GM10847 (cell line): Measurements from ENCODE around the gene LIPE.
A peak's percentile ranks its signal among the peaks of the same experiment; 100 is the strongest.

Source experiments
- POLR2A ChIP-seq: IDR thresholded peaks from 2 replicates; pipeline ENCODE4 v1.6.1; 2011; ENCODE audit not compliant: insufficient read length; ENCODE audit errors: extremely low read depth

LIPE gene

DNA sequence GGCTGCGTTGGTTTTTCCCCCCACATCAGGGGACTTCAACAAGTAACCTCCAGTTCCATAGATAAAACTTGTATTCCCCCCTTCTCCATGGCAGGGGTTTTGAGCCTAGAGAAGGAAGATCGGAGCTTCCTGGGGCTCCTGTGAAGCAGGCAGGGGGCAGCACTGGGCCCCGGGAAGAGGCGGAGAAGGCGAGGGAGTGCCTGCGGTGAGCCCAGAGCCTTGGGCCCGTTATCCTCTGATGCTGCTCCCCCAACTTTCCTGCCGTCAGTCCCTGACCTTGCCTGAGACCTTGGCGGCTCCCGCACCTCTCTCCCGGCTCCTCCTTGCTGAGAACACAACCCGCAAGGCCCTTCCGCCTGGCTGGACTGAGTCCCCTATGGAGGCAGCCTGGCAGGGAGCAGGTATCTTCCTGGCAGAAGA lies 2.5 kb downstream of the LIPE start:
- no peak for TF ChIP-seq POLR2A

DNA sequence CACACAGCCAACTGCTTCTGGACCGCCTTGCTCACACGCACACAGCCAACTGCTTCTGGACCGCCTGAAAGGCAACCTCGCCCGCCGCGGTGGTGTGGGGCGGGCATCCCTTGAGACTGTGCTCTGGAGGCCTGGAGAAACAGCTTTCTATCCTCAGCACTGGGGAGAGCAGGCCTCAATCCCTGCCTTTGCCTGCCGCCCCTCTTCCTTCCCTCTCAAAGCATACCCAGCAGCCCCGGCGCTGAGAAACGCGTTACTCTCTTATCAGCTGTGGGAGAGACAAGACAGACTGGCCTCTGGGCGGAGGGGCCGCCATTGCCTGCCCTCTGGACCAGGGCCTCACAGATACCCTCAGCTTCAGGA lies 2.9 kb downstream of the LIPE start:
- no peak for TF ChIP-seq POLR2A

DNA sequence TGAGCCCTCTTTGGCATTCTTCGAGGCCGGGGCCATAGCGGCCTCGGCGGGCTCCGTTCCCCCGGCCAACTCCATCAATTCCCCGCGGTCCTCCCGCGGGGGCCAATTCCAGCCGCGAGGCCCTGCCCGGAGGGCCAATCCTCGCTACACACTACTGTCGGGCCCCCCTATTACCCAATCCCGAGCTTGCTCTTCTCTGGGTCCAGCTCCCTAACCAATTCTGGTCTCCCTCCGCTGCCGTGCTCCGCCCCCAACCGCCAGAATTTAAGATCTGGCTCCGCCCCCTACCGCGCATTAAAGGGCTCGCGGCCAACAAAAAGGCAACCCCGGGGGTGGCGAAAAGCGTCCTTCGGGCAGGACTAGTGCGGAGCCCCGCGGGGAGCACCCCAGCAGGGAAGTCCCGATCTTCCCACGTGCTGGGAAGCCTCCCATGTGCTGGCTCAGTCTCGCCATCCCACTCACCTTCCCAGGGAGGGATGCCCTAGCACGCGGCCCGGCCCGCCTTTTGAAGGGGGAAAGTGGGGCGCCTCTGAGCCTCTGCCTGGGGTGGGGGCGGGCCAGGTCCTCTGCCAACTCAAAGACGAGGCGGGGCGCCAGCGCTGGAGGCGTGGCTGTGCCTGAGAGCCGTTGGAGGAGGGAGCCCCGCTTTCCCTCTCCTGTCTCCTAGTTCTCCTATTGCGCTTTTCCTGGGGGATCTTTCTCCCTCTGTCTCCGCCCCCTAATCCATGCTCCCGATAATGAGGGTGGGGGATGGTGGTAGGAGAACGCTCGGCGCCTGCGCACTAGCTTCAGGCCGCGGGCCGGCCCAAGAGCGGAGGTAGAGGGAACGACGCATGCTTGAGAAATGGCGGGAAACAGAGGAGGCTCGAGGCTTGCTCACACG lies 3.5 kb downstream of the LIPE start:
- peak; percentile 32 for TF ChIP-seq POLR2A

DNA sequence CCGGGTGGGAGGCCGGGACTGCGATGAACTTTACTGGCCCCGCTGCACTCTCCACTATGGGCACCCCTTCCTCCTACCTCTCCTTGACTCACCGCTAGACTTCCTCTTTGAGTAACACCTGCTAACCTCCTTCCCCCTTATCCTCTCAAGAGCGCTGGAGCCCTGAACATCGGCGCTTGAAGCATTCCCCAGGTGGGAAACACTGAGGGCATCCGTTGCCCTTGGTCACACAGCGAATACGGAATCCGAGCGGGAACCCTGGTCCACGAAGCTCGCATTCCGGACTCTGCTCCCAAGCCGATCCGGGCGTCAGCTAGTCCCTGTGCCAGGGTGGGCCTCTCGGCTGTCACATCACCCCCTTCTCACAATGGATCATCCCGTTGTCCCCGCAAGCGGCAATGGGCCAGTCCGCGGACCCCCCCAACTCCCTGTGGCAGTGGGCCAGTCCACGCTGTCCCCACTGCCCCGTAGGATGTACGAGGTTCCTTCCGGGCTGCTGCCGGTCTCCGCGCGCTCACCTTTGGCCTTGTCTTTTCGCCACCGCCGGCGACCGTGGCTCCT lies 4.2 kb downstream of the LIPE start:
- TF ChIP-seq POLR2A = no peak

DNA sequence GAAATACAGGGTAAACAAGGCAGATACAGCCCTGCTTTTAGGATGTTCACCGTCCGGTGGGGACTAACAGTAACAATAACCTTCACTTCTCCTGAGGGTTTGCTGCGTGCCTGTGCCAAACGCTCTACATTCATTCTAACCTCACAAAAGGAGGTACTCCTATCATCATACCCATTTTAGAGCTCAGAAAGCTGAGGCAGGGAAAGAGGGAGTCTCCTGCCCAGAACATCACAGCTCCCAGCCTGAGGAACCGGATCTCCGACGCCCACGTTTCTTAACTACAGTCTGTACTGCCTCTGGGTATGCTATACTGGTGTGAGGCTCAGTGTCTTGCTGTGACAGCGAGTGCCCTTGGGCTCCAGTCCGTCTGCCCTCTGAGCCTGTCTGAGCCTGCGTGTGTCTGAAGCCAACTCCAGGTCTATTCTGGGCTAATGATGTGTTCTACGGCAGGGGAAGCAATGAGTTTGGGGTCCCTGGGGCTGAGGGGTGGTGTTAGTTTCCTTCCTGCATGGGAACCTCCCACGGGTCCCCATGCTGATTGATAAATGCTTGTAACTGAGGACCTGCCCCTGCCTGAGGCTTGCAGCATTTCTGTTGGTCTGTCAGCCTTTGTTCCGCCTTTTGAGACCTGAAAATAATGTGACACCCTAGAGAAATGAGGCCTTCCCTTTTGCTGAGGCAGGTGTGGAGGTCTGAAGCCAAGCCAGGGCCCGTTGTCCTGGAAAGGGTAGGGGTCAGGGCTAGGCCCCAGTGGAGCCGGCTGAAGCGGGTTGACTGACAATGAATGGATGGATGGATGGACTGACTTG lies 4.9 kb downstream of the LIPE start:
- TF ChIP-seq POLR2A = no peak

DNA sequence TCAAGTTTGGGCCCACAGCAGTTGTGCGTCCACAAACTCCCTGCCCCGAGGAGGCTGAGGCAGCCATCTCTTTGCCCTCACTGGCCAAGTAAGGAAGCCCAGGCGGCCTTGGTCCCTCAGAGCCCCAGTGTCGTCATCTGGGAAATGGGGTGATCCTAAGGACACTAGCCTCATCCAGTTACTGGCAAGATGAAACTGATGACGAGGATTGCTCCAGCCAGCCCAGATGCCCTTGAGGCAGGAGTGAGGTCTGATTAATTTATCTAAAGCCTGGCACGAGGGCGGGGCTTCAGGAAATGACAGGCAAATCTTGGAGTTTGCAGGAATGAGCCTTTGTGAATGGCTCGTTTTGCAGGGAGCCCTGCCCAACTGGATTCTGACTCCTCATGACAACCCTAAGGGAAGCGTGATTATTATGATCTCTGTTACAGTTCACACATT lies 5.6 kb downstream of the LIPE start:
- no peak for TF ChIP-seq POLR2A

DNA sequence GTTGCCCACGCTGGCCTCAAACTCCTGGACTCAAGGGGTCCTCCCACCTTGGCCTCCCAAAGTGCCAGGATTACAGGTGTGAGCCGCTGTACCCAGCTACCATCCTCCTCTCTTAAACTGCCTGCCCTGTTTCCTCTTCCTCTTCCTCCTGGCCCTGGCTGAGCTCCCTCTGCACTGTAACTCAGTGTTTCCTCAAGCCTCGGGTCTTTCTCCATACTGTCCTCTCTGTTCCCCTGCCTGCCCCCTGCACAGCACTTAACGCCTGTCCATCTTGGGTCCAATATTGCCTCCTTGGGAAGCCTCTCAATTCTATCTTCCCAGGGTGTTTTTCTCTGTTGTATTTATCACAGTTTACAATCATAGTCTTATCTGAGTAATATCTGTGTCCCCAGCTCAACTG lies 6.1 kb downstream of the LIPE start:
- no peak for TF ChIP-seq POLR2A

DNA sequence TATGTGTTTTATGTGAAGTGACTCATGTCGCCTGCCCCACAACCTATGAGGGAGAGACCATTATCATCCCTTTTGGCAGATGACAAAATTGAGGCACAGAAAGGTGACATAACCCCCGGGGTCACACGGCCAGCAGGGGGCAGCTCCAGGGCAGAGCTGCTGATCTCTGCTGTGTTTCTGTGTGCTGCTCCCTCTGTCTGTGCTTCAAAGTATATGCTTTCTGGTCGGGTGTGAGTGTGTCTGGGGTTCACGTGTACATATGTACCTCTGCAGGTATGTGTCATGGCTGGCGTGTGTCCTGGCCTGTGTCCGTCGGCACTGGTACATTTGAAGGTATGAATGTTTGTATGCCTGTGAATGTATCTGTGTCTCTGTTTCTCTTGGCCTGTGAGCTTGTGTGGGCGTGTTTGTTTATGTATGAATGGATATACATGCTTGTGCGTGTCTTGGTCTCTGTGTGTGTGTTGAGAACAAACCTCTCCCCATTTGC lies 7.1 kb downstream of the LIPE start:
- no peak for TF ChIP-seq POLR2A

DNA sequence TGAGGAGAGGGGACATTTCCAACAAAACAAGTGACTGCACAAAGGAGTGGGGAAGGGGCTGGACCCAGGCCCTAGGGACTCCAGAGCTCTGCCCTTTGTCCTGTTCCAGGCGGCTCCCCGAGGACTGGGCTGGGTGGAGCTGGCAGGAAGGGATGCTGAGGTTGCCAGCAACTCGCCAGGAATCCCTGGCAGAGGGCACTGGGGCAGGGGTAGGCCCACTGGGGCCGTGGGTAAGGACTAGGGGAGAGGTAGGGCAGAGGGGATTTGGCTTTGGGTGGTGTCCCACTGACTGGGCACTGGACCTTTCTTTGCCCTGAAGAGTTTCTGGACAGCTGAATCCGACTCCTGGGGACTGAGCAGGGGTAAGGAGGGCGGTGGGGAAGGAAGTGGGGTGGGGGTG lies 7.9 kb downstream of the LIPE start:
- TF ChIP-seq POLR2A = no peak

DNA sequence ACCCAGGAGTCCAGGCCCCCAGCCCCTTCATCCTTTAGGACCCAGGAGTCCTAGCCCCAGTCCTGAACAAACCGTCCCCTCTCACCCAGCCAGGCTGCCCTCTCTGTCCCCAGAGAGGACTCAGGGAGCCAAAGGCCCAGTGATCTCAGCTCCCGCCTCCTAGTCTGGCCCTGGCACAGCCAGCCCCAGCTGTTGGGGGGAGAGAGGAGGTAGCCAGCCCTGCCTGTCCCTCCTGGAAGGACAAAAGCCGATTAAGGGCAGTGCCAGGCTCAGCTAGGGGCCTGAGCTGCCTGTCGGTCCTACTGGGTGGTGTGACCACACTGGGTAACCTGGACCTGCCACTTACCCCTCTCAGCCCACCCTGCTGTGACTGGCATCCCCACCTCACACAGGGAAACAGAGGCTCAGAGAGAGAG lies 14.5 kb downstream of the LIPE start:
- no peak for TF ChIP-seq POLR2A

DNA sequence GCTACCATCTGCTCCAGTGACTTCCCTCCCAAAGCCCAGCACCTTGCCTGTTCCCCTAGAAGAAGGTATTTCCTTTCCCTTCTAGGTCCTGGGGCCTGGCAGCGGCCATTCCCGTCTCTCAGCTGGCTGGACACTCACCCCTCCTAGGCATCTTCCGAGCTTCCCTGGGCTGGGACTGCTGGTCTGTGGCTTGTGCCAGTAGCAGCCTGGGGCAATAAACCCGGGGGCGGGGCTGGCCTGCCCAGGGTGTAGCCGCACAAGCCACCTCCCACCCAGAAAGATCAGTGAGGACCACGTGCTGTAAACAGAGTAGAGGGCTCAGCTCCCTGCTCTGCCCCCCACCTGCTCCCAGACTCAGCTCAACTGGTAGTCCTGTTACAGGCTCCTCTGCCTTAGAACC lies 15.0 kb downstream of the LIPE start:
- no peak for TF ChIP-seq POLR2A

DNA sequence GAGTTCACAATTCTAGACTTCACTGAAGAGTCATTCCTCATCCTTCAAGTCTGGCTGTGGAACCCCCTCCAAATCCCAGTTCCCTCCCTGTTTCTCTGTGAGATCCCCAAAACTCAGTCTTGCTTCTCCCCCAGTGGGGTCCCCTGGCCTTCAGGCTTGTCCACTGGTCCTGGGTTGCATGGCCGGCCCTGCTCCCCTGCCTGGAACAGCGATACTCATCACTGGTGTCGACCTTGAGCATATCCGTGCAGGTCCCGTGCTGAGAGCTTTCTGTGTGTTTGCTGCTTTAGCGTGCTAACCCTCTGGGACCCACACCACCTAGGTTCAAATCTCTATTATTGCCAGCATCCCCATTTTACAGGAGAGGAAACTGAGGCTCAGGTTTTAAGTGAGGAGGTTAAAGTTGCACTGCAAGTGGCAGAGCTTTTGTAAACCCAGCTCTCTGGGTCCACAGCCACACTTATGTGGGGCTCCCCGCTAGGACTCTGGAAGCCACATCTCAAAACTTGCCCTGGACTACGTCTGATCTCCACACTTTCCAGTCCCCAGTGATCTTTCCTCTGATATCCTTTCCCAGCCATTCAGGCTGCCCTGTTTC lies 15.5 kb downstream of the LIPE start:
- TF ChIP-seq POLR2A = no peak

DNA sequence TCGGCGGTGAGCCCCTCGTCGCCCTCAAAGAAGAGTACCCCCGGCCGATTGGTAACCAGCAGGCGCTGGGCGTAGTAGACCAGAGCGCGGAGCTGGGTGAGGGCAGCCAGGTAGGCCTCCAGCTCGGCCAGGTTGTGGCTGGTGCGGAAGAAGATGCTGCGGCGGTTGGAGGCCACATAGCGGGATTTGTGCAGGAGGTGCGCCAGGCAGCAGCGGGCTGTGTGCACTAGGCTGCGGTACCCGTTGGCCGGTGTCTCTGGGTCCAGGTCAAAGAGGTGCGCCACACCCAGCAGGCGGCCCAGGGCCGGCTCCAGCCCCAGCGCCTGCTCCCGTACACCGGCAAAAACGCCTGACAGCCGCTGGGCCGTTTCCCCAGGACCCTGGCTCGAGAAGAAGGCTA lies 16.8 kb downstream of the LIPE start:
- TF ChIP-seq POLR2A = no peak

DNA sequence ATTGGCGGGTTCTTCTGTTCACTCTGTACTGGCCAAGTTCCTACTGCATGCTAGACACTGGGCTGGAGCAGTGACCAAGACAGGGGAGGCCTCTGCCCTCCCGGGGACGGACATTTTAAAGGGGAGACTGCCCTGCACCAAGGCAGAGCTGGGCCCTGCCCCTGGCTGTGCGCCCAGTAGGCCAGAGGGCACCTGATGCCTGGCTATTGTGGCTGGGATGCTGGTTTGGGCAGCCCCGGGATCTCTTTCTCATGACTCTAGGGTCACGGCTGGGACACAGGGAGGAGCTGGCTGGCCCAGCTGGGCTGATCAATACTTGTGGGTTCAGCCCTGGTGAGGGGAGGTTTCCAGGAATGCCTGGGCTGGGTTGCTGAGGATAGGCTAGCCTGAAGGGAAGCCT lies 17.7 kb downstream of the LIPE start:
- TF ChIP-seq POLR2A = no peak

DNA sequence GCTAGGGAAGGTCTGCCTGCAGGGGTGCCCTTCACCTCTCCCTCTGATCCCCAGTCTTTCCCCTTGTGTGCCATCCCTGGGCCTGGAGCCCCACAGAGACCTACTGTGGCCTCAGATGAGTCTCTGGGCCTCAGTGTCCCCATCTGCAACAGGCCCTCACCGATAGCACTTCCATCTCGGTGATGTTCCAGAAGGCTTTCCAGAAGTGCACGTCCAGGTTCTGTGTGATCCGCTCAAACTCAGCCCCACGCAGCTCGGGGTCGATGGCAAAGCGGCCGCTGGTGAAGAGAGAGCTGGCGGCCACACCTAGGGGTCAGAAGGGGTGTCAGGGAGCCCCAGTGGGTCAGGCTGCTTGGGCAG lies 19.4 kb downstream of the LIPE start:
- TF ChIP-seq POLR2A = no peak
